ENCODE measurements around the gene PDK1. TPM values are rescaled to one million over a fixed set of nuclear protein-coding genes. Genes with fewer than 3 reads are reported as not detected.
A peak's percentile ranks its signal among the peaks of the same experiment; 100 is the strongest.
"Not testable (repeated sequence)": the region's sequence is repeated elsewhere in the genome, so short reads cannot be mapped to it uniquely, and the experiment has no call there.

PDK1 gene
- total and polyA plus RNA-seq, 2 experiments from 2014 or later, result 25.6 to 42.0 TPM

DNA sequence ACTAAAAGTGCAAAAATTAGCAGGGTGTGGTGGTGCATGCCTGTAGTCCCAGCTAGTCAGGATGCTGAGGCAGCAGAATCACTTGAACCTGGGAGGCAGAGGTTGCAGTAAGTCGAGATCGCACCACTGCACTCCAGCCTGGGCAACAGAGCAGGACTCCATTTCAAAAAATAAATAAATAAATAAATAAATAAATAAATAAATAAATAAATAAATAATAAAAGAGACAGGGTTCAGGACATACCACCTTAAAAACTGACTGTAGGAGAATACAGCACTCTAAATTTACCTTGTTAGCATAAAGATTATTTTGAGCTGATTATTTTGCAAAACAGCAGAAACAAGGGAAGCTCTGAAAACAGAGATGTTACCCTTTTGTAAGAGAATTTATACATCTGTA is 23.4 kb upstream of the PDK1 start:
- H3K27me3 ChIP-seq (ENCODE audit: insufficient read depth); H3K4me1 Mint-ChIP-seq; H3K4me3 ChIP-seq; H3F3A ChIP-seq (replicated peaks; ENCODE audit: low read depth); H3K4me1 ChIP-seq (ENCODE audit: insufficient read depth); H3K4me2 ChIP-seq; H3K79me2 ChIP-seq (replicated peaks; ENCODE audit: insufficient read depth); H3K27ac Mint-ChIP-seq; H3K4me3 Mint-ChIP-seq; DNase-seq (ENCODE audit: low spot score); H3K9me2 ChIP-seq (ENCODE audit: insufficient read depth); ATAC-seq; H4K20me1 ChIP-seq (replicated peaks; ENCODE audit: insufficient read depth); H2AFZ ChIP-seq: not testable (repeated sequence)
- H3K27ac ChIP-seq (ENCODE audit: low read depth), result peak overlapping the region; percentile 46; the same call in 1 of the 2 replicates
- Mint-ChIP-seq H3K36me3 (ENCODE audit: low read depth) (peaks cover 78% of the 10 kb centered on the region), H3K9me3 (peaks cover 93% of the 10 kb centered on the region), H3K27me3 (ENCODE audit: insufficient read depth, low read depth, poor library complexity) (peaks cover 13% of the 10 kb centered on the region)
- peaks cover 13% of the 10 kb centered on the region; the same call in 1 of the 2 replicates for H3K36me3 ChIP-seq (ENCODE audit: insufficient read depth)

- no peak overlapping the region for H3K4me3 Mint-ChIP-seq
Measured at GRCh38 chr2:172533687-172534086, 22.2 kb upstream of the PDK1 start.

More at GRCh38 chr2:172533687-172534086, 22.2 kb upstream of the PDK1 start:
- no peaks in the 10 kb centered on the region; the same call in 1 of the 2 replicates for H3K9me2 ChIP-seq (ENCODE audit: insufficient read depth)
- H3K36me3 Mint-ChIP-seq (ENCODE audit: low read depth), result peaks cover 76% of the 10 kb centered on the region
- H3K36me3 ChIP-seq (ENCODE audit: insufficient read depth), result peaks cover 9% of the 10 kb centered on the region; the same call in 1 of the 2 replicates
- no peak for ATAC-seq
- TF ChIP-seq EZH2phosphoT487 (IDR thresholded peaks at IDR 0.05; ENCODE audit: unreplicated experiment) (no peak), ETS1 (IDR thresholded peaks at IDR 0.05) (no peak), POLR2AphosphoS5 (IDR thresholded peaks at IDR 0.05; ENCODE audit: low read depth) (no peak), ZNF114 (CRISPR knock-in tag; IDR thresholded peaks at IDR 0.05) (no peak), ZNF331 (CRISPR knock-in tag; IDR thresholded peaks at IDR 0.05; ENCODE audit: low read depth) (no peak), STAT1 (IDR thresholded peaks at IDR 0.05; ENCODE audit: unreplicated experiment) (no peak)
- TF ChIP-seq, protein P1, sequence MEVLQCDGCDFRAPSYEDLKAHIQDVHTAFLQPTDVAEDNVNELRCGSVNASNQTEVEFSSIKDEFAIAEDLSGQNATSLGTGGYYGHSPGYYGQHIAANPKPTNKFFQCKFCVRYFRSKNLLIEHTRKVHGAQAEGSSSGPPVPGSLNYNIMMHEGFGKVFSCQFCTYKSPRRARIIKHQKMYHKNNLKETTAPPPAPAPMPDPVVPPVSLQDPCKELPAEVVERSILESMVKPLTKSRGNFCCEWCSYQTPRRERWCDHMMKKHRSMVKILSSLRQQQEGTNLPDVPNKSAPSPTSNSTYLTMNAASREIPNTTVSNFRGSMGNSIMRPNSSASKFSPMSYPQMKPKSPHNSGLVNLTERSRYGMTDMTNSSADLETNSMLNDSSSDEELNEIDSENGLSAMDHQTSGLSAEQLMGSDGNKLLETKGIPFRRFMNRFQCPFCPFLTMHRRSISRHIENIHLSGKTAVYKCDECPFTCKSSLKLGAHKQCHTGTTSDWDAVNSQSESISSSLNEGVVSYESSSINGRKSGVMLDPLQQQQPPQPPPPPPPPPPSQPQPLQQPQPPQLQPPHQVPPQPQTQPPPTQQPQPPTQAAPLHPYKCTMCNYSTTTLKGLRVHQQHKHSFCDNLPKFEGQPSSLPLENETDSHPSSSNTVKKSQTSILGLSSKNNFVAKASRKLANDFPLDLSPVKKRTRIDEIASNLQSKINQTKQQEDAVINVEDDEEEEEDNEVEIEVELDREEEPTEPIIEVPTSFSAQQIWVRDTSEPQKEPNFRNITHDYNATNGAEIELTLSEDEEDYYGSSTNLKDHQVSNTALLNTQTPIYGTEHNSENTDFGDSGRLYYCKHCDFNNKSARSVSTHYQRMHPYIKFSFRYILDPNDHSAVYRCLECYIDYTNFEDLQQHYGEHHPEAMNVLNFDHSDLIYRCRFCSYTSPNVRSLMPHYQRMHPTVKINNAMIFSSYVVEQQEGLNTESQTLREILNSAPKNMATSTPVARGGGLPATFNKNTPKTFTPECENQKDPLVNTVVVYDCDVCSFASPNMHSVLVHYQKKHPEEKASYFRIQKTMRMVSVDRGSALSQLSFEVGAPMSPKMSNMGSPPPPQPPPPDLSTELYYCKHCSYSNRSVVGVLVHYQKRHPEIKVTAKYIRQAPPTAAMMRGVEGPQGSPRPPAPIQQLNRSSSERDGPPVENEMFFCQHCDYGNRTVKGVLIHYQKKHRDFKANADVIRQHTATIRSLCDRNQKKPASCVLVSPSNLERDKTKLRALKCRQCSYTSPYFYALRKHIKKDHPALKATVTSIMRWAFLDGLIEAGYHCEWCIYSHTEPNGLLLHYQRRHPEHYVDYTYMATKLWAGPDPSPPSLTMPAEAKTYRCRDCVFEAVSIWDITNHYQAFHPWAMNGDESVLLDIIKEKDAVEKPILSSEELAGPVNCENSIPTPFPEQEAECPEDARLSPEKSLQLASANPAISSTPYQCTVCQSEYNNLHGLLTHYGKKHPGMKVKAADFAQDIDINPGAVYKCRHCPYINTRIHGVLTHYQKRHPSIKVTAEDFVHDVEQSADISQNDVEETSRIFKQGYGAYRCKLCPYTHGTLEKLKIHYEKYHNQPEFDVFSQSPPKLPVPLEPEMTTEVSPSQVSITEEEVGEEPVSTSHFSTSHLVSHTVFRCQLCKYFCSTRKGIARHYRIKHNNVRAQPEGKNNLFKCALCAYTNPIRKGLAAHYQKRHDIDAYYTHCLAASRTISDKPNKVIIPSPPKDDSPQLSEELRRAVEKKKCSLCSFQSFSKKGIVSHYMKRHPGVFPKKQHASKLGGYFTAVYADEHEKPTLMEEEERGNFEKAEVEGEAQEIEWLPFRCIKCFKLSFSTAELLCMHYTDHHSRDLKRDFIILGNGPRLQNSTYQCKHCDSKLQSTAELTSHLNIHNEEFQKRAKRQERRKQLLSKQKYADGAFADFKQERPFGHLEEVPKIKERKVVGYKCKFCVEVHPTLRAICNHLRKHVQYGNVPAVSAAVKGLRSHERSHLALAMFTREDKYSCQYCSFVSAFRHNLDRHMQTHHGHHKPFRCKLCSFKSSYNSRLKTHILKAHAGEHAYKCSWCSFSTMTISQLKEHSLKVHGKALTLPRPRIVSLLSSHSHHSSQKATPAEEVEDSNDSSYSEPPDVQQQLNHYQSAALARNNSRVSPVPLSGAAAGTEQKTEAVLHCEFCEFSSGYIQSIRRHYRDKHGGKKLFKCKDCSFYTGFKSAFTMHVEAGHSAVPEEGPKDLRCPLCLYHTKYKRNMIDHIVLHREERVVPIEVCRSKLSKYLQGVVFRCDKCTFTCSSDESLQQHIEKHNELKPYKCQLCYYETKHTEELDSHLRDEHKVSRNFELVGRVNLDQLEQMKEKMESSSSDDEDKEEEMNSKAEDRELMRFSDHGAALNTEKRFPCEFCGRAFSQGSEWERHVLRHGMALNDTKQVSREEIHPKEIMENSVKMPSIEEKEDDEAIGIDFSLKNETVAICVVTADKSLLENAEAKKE (CRISPR knock-in tag; IDR thresholded peaks at IDR 0.05), result no peak
- TF ChIP-seq, protein P2, sequence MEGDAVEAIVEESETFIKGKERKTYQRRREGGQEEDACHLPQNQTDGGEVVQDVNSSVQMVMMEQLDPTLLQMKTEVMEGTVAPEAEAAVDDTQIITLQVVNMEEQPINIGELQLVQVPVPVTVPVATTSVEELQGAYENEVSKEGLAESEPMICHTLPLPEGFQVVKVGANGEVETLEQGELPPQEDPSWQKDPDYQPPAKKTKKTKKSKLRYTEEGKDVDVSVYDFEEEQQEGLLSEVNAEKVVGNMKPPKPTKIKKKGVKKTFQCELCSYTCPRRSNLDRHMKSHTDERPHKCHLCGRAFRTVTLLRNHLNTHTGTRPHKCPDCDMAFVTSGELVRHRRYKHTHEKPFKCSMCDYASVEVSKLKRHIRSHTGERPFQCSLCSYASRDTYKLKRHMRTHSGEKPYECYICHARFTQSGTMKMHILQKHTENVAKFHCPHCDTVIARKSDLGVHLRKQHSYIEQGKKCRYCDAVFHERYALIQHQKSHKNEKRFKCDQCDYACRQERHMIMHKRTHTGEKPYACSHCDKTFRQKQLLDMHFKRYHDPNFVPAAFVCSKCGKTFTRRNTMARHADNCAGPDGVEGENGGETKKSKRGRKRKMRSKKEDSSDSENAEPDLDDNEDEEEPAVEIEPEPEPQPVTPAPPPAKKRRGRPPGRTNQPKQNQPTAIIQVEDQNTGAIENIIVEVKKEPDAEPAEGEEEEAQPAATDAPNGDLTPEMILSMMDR (conservative IDR thresholded peaks at IDR 0.05; ENCODE audit: low read depth in 2 of 2), result no peak
- H3K4me1 Mint-ChIP-seq, result no peaks in the 10 kb centered on the region; the same call in 2 of the 3 replicates
- H3K4me2 ChIP-seq, result no peak overlapping the region
- no peaks in the 10 kb centered on the region for H3K27me3 ChIP-seq (ENCODE audit: insufficient read depth)
- no peaks in the 10 kb centered on the region for H4K20me1 ChIP-seq (replicated peaks; ENCODE audit: insufficient read depth)
- H3K27me3 Mint-ChIP-seq (ENCODE audit: insufficient read depth, low read depth, poor library complexity), result peaks cover 13% of the 10 kb centered on the region
- no peak overlapping the region for H2AFZ ChIP-seq
- H3K27ac ChIP-seq (ENCODE audit: low read depth), result no peak overlapping the region
- H3K9me3 Mint-ChIP-seq, result peaks cover 87% of the 10 kb centered on the region
- no peak overlapping the region for H3K4me3 ChIP-seq
- H3K79me2 ChIP-seq (replicated peaks; ENCODE audit: insufficient read depth), result no peaks in the 10 kb centered on the region
- no peak overlapping the region; the same call in 1 of the 2 replicates for H3K27ac Mint-ChIP-seq
- 0 out of 2 replicates have a peak, but pooled peaks cover 6% of the 10 kb centered on the region for H3K4me1 ChIP-seq (ENCODE audit: insufficient read depth)
- no peaks in the 10 kb centered on the region for H3F3A ChIP-seq (replicated peaks; ENCODE audit: low read depth)
- no peak for DNase-seq (ENCODE audit: low spot score)
